HEK293 (cell line): ENCODE measurements around the gene CTH.
"Not testable (repeated sequence)": the region's sequence is repeated elsewhere in the genome, so short reads cannot be mapped to it uniquely, and the experiment has no call there.

Experiments
- YY2 ChIP-seq: fragments of 450-650 bp; formaldehyde crosslinking; IDR thresholded peaks from 2 replicates; pipeline ENCODE4 v1.5.1; 2016; ENCODE audit warnings: missing biosample characterization, missing genetic modification characterization
- ZBTB26 ChIP-seq: fragments of 450-650 bp; formaldehyde crosslinking; optimal IDR thresholded peaks from 2 replicates; pipeline ENCODE3; 2016; ENCODE audit warnings: missing biosample characterization, mild to moderate bottlenecking, missing genetic modification characterization
- ZNF138 ChIP-seq: fragments of 450-650 bp; formaldehyde crosslinking; IDR thresholded peaks from 2 replicates; pipeline ENCODE4 v1.5.1; 2016; ENCODE audit warnings: missing biosample characterization, missing genetic modification characterization, borderline replicate concordance
- ZNF621 ChIP-seq: fragments of 450-650 bp; formaldehyde crosslinking; IDR thresholded peaks from 2 replicates; pipeline ENCODE4 v1.5.1; 2017; ENCODE audit warnings: missing biosample characterization, missing genetic modification characterization

DNA sequence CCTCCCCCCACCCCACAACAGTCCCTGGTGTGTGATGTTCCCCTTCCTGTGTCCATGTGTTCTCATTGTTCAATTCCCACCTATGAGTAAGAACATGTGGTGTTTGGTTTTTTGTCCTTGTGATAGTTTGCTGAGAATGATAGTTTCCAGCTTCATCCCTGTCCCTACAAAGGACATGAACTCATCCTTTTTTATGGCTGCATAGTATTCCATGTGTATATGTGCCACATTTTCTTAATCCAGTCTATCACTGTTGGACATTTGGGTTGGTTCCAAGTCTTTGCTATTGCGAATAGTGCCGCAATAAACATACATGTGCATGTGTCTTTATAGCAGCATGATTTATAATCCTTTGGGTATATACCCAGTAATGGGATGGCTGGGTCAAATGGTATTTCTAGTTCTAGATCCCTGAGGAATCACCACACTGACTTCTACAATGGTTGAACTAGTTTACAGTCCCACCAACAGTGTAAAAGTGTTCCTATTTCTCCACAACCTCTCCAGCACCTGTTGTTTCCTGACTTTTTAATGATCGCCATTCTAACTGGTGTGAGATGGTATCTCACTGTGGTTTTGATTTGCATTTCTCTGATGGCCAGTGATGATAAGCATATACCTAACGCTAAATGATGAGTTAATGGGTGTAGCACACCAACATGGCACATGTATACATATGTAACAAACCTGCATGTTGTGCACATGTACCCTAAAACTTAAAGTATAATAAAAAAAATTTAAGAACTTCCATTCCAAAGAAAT, 8.1 kb downstream of the CTH start:
- TF ChIP-seq ZBTB26; YY2 (tag by site-specific recombination); ZNF621 (tag by site-specific recombination); ZNF138 (tag by site-specific recombination): not testable (repeated sequence)
